ENCODE measurements around the gene GPC5.

The GPC5 gene

DNA sequence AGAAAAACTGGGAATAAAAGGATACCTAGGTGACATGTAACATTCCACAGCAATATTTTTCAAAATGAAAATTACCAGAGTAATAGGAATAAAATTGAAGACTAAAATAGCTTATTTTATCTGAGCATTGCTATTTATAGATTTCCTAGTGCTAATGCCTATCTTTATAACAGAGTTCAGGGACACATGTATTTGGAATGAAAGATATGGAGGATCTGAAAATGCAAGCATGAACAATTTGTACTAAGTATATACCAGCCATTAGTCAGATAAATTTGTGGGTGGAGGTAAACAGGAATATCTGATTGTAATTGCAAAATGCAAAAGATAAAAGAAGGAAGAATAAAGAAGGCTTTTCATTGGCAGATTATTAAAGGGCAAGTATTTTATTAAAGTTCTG, 345.9 kb downstream of the GPC5 start:
- Histone ChIP-seq H4K8ac (ENCODE audit: low read length) (no peak overlapping the region), H3K9me3 (ENCODE audit: control insufficient read depth, low read length) (no peaks in the 10 kb centered on the region)
- no peak for DNase-seq

DNA sequence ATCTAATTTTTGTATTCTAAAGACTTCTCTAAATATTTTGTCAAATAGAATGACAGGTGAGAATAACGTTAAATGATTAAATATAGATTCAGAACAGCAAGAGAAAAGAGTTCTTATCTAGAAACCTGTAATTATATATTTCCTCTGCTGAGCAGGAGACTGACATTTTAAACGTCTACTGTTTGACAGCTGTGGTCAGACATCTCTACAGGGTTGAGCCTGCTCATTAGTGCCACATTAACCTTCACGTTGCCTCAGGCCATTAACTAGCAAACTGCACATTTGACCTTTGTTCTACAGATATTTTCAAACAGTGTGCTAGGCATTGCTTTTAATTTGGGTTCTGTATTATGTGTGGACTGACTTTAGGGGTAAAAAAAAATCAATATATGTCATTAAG, 347.5 kb downstream of the GPC5 start:
- Histone ChIP-seq H3K18ac (ENCODE audit: low read depth in 1 of 2, low read length in 2 of 2) (no peak overlapping the region), H3K4me3 (ENCODE audit: insufficient read depth in 1 of 2, low read depth in 1 of 2, low read length in 2 of 2) (no peak overlapping the region), H3K79me1 (replicated peaks; ENCODE audit: low read length, poor library complexity, severe bottlenecking) (no peaks in the 10 kb centered on the region), H3K14ac (ENCODE audit: low read length in 2 of 2) (no peak overlapping the region), H2BK120ac (ENCODE audit: low read depth, low read length) (no peak overlapping the region), H3K36me3 (ENCODE audit: control insufficient read depth in 1 of 2, insufficient read depth in 2 of 2, low read depth in 1 of 2, low read length in 2 of 2) (no peaks in the 10 kb centered on the region), H4K8ac (ENCODE audit: low read length) (no peak overlapping the region), H2AFZ (ENCODE audit: low read depth, low read length) (no peak overlapping the region), H2BK15ac (ENCODE audit: low read depth, poor library complexity, severe bottlenecking) (no peak overlapping the region), H2BK12ac (ENCODE audit: low read length in 2 of 2) (no peak overlapping the region), H3K23ac (ENCODE audit: low read length in 2 of 2) (no peak overlapping the region), H3K27ac (ENCODE audit: low read length, poor library complexity, severe bottlenecking) (no peak overlapping the region), H3K27me3 (ENCODE audit: control insufficient read depth in 1 of 2, insufficient read depth in 1 of 2, low read length in 2 of 2) (no peaks in the 10 kb centered on the region), H2BK5ac (ENCODE audit: low read depth, low read length, poor library complexity, severe bottlenecking) (no peak overlapping the region), H4K91ac (ENCODE audit: low read length) (no peak overlapping the region), H3K9me3 (ENCODE audit: control insufficient read depth, low read length) (no peaks in the 10 kb centered on the region), H3K4ac (ENCODE audit: low read depth in 1 of 2, low read length in 2 of 2) (no peak overlapping the region), H2AK5ac (ENCODE audit: low read length, severe bottlenecking) (no peak overlapping the region), H3K4me2 (ENCODE audit: low read length, poor library complexity, severe bottlenecking) (no peak overlapping the region), H3K4me1 (ENCODE audit: control insufficient read depth, insufficient read depth, low read depth, low read length) (no peaks in the 10 kb centered on the region), H3K9ac (ENCODE audit: low read length) (no peak overlapping the region)
- WGBS = 30% methylated on average over 2 of the region's 3 CpGs
- no peak for DNase-seq

More for the DNA sequence above, 345.9 kb downstream of the GPC5 start:
- Histone ChIP-seq H4K91ac (ENCODE audit: low read length) (no peak overlapping the region), H2BK12ac (ENCODE audit: low read length in 2 of 2) (no peak overlapping the region), H2AFZ (ENCODE audit: low read depth, low read length) (no peak overlapping the region), H2BK5ac (ENCODE audit: low read depth, low read length, poor library complexity, severe bottlenecking) (no peak overlapping the region), H3K27ac (ENCODE audit: low read length, poor library complexity, severe bottlenecking) (no peak overlapping the region), H2BK120ac (ENCODE audit: low read depth, low read length) (no peak overlapping the region), H3K18ac (ENCODE audit: low read depth in 1 of 2, low read length in 2 of 2) (no peak overlapping the region), H3K4me3 (ENCODE audit: insufficient read depth in 1 of 2, low read depth in 1 of 2, low read length in 2 of 2) (no peak overlapping the region), H3K23ac (ENCODE audit: low read length in 2 of 2) (no peak overlapping the region), H3K14ac (ENCODE audit: low read length in 2 of 2) (no peak overlapping the region), H2BK15ac (ENCODE audit: low read depth, poor library complexity, severe bottlenecking) (no peak overlapping the region), H3K4me1 (ENCODE audit: control insufficient read depth, insufficient read depth, low read depth, low read length) (no peaks in the 10 kb centered on the region), H3K4me2 (ENCODE audit: low read length, poor library complexity, severe bottlenecking) (no peak overlapping the region), H3K9ac (ENCODE audit: low read length) (no peak overlapping the region), H2AK5ac (ENCODE audit: low read length, severe bottlenecking) (no peak overlapping the region), H3K4ac (ENCODE audit: low read depth in 1 of 2, low read length in 2 of 2) (no peak overlapping the region), H3K79me1 (replicated peaks; ENCODE audit: low read length, poor library complexity, severe bottlenecking) (no peaks in the 10 kb centered on the region), H3K27me3 (ENCODE audit: control insufficient read depth in 1 of 2, insufficient read depth in 1 of 2, low read length in 2 of 2) (no peaks in the 10 kb centered on the region), H3K36me3 (ENCODE audit: control insufficient read depth in 1 of 2, insufficient read depth in 2 of 2, low read depth in 1 of 2, low read length in 2 of 2) (no peaks in the 10 kb centered on the region)

DNA sequence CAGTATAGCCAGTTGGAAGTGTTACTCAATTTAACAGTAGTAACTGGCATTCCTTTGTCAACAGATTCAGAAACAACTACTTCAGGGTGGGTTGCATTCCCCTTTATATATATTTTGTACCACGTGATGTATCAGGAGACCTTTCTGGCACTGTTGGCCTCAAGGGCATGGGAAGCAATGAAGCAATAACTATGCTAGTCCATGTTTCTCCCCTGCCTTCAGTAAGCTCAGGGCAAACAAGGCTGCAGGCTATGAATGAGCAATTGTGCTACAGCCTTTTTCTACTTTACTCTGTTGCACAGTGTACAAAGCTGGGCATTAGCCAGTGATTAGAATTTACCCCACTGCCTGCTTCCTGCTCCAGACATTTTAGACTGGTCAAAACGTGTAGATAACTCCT, 348.8 kb downstream of the GPC5 start:
- H3K4me2 ChIP-seq (ENCODE audit: low read length, poor library complexity, severe bottlenecking) = no peak overlapping the region
- no peak overlapping the region for H3K14ac ChIP-seq (ENCODE audit: low read length in 2 of 2)
- no peak overlapping the region for H2BK15ac ChIP-seq (ENCODE audit: low read depth, poor library complexity, severe bottlenecking)
- H3K79me1 ChIP-seq (replicated peaks; ENCODE audit: low read length, poor library complexity, severe bottlenecking) = no peaks in the 10 kb centered on the region
- no peak overlapping the region for H4K8ac ChIP-seq (ENCODE audit: low read length)
- H3K36me3 ChIP-seq (ENCODE audit: control insufficient read depth in 1 of 2, insufficient read depth in 2 of 2, low read depth in 1 of 2, low read length in 2 of 2) = no peaks in the 10 kb centered on the region
- no peak overlapping the region for H3K23ac ChIP-seq (ENCODE audit: low read length in 2 of 2)
- H2AK5ac ChIP-seq (ENCODE audit: low read length, severe bottlenecking) = no peak overlapping the region
- no peaks in the 10 kb centered on the region for H3K27me3 ChIP-seq (ENCODE audit: control insufficient read depth in 1 of 2, insufficient read depth in 1 of 2, low read length in 2 of 2)
- DNase-seq = no peak
- no peak overlapping the region for H3K18ac ChIP-seq (ENCODE audit: low read depth in 1 of 2, low read length in 2 of 2)
- no peak overlapping the region for H2BK12ac ChIP-seq (ENCODE audit: low read length in 2 of 2)
- no peak overlapping the region for H2BK5ac ChIP-seq (ENCODE audit: low read depth, low read length, poor library complexity, severe bottlenecking)
- H3K4me3 ChIP-seq (ENCODE audit: insufficient read depth in 1 of 2, low read depth in 1 of 2, low read length in 2 of 2) = no peak overlapping the region
- no peak overlapping the region for H3K9ac ChIP-seq (ENCODE audit: low read length)
- no peaks in the 10 kb centered on the region for H3K9me3 ChIP-seq (ENCODE audit: control insufficient read depth, low read length)
- WGBS = 73% methylated on average over 1 of the region's 2 CpGs
- H2BK120ac ChIP-seq (ENCODE audit: low read depth, low read length) = no peak overlapping the region
- no peak overlapping the region for H2AFZ ChIP-seq (ENCODE audit: low read depth, low read length)
- no peak overlapping the region for H3K27ac ChIP-seq (ENCODE audit: low read length, poor library complexity, severe bottlenecking)
- no peak overlapping the region for H3K4ac ChIP-seq (ENCODE audit: low read depth in 1 of 2, low read length in 2 of 2)
- no peaks in the 10 kb centered on the region for H3K4me1 ChIP-seq (ENCODE audit: control insufficient read depth, insufficient read depth, low read depth, low read length)
- H4K91ac ChIP-seq (ENCODE audit: low read length) = no peak overlapping the region

DNA sequence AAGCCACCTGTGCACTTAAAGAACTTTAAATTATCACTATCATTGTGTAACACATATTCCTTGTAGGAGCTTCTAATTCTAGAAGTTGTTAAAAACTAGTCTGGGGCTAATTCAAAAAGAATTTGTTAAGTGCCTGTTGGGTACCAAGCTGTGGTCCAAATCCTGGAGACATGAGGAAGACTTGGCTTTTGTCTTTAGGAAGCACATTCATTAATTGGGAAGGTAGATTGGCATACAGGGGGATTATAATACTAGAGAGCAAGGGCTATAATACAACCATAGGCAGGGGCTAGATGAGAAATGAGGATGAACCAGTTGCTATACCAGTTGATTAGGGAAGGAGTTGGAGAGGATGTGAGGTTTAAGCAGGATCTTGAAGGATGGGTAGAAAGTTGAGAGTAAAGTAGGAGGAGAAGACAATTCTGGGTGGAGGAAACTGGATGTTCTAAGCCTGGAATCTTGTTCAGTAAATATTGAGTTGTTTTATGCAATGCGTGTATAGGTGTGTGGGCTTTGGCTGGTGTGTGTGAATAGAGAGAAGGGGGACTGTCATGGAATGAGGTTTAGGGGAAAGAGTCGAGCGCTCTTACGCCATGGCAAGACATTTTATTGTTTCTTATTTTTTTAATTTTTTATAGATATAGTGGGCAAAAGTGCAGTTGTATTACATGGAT, 350.1 kb downstream of the GPC5 start:
- no peak overlapping the region for H2BK5ac ChIP-seq (ENCODE audit: low read depth, low read length, poor library complexity, severe bottlenecking)
- H3K27me3 ChIP-seq (ENCODE audit: control insufficient read depth in 1 of 2, insufficient read depth in 1 of 2, low read length in 2 of 2) = no peaks in the 10 kb centered on the region
- H3K27ac ChIP-seq (ENCODE audit: low read length, poor library complexity, severe bottlenecking) = no peak overlapping the region
- no peak overlapping the region for H3K4me3 ChIP-seq (ENCODE audit: insufficient read depth in 1 of 2, low read depth in 1 of 2, low read length in 2 of 2)
- H2AK5ac ChIP-seq (ENCODE audit: low read length, severe bottlenecking) = no peak overlapping the region
- no peak for DNase-seq
- H3K36me3 ChIP-seq (ENCODE audit: control insufficient read depth in 1 of 2, insufficient read depth in 2 of 2, low read depth in 1 of 2, low read length in 2 of 2) = no peaks in the 10 kb centered on the region
- no peak overlapping the region for H3K14ac ChIP-seq (ENCODE audit: low read length in 2 of 2)
- H3K9me3 ChIP-seq (ENCODE audit: control insufficient read depth, low read length) = no peaks in the 10 kb centered on the region
- no peak overlapping the region for H4K91ac ChIP-seq (ENCODE audit: low read length)
- H2AFZ ChIP-seq (ENCODE audit: low read depth, low read length) = no peak overlapping the region
- no peak overlapping the region for H3K4ac ChIP-seq (ENCODE audit: low read depth in 1 of 2, low read length in 2 of 2)
- no peaks in the 10 kb centered on the region for H3K79me1 ChIP-seq (replicated peaks; ENCODE audit: low read length, poor library complexity, severe bottlenecking)
- WGBS = 92% methylated on average over 1 of the region's 4 CpGs
- H3K18ac ChIP-seq (ENCODE audit: low read depth in 1 of 2, low read length in 2 of 2) = no peak overlapping the region
- no peak overlapping the region for H4K8ac ChIP-seq (ENCODE audit: low read length)
- H3K9ac ChIP-seq (ENCODE audit: low read length) = no peak overlapping the region
- no peak overlapping the region for H3K4me2 ChIP-seq (ENCODE audit: low read length, poor library complexity, severe bottlenecking)
- no peaks in the 10 kb centered on the region for H3K4me1 ChIP-seq (ENCODE audit: control insufficient read depth, insufficient read depth, low read depth, low read length)
- H2BK12ac ChIP-seq (ENCODE audit: low read length in 2 of 2) = no peak overlapping the region
- no peak overlapping the region for H3K23ac ChIP-seq (ENCODE audit: low read length in 2 of 2)
- H2BK15ac ChIP-seq (ENCODE audit: low read depth, poor library complexity, severe bottlenecking) = no peak overlapping the region
- no peak overlapping the region for H2BK120ac ChIP-seq (ENCODE audit: low read depth, low read length)
